T1000 (cell line): Measurements from ENCODE around the gene NUTF2.

Experiments
- DNase-seq: peaks from one replicate; lab custom pipeline; 2025; ENCODE audit warnings: mixed read lengths; lab: John Stamatoyannopoulos, UW

The NUTF2 gene

DNA sequence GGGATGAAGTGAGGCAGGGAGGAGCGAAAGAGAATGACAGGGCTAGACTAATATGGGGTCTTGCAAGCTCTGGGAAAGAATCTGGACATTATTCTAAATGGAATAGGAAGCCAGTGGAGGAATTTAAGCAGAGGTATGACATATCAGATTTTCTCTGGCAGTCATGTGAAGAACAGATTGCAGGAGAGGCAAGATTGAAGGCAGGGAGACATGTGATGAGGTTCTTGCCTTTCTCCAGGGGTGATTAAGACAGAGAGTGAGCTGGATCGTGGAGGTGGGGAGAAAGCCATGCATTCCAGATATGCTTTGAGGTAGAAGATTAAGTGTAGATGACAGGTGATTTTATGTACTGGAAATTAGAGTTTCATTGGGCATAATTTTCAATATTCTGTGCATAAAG is 8.9 kb upstream of the NUTF2 start:
- no peak for DNase-seq

- no peak for DNase-seq
Observed at GRCh38 chr16:67841198-67841815, 5.4 kb upstream of the NUTF2 start.

- DNase-seq, result peak; percentile 83
Observed at GRCh38 chr16:67841816-67842508, 4.8 kb upstream of the NUTF2 start, which contains the start of gene THAP11. Gene THAP11 (plus strand): TSS chr16:67842320. CDS start chr16:67842555, 235 bp downstream.

GRCh38 chr16:67842509-67843342 is 4.0 kb upstream of the NUTF2 start:
- DNase-seq, result no peak

DNA sequence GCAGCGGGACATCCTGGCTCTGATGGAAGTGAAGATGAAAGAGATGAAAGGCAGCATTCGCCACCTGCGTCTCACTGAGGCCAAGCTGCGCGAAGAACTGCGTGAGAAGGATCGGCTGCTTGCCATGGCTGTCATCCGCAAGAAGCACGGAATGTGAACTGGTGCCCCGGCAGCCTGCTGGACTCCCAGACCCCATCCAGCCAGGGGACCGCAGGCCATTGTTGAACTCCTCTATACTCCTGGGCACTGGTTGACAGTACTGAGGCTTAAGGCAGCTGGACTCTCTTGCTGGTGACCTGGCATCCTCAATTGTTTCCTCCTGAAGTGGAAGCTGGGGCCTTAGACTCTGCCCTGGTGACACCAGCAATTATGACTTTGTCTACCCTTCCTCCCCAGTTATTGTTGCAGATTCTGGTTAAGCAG is 3.4 kb upstream of the NUTF2 start:
- DNase-seq, result no peak

- DNase-seq, result no peak
Observed at GRCh38 chr16:67844497-67844896, 2.2 kb upstream of the NUTF2 start.

DNA sequence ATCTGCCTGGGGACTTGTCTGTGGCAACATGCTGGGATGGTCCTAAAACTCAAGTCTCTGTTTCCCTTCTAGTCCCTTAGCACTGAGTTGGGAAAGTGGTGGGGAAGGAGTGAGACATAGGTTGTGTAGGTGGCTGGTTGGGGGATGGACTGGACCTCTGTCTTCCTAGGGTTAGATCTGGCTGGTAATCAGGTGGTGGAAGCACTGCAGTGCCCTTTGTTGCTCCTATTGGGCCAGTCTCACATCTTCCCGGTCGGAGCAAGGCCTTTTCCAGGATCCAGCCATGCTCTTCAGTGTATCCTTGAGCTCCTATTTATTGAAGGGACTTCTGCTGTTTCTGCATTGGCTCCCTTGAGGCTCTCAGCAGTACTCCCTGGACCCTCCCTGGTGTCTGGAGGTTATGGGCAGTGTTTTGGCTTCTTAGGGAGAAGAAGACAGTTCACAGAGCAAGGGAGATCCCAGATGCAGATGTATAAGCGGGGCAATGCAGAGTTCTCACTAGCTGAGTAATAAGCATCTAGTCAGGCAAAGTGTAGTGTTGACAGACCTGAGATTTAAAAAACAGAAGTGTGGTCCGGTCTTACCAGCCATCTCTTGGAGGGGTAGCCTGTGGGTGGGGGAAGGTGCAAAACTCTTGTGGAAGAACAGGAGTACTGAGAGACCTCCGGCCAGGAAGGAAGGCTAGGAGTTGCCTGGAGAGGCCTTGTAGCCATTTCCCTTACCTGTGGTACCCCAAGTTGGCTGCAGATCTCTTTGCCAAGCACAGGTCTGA is 1.3 kb upstream of the NUTF2 start:
- DNase-seq, result no peak

DNA sequence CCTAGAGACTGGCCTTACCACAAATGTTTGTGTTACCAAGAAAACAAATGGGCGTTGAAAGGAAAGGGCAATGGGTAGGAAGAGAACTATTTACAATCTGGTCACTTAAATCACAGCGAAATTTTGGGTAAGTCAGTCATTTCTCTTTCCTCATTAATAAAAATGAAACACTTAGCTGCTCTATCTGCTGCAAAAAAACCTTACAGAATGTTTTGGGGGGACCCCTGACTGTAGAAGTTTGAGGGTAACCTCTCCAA is 742 bp upstream of the NUTF2 start:
- DNase-seq, result no peak

DNA sequence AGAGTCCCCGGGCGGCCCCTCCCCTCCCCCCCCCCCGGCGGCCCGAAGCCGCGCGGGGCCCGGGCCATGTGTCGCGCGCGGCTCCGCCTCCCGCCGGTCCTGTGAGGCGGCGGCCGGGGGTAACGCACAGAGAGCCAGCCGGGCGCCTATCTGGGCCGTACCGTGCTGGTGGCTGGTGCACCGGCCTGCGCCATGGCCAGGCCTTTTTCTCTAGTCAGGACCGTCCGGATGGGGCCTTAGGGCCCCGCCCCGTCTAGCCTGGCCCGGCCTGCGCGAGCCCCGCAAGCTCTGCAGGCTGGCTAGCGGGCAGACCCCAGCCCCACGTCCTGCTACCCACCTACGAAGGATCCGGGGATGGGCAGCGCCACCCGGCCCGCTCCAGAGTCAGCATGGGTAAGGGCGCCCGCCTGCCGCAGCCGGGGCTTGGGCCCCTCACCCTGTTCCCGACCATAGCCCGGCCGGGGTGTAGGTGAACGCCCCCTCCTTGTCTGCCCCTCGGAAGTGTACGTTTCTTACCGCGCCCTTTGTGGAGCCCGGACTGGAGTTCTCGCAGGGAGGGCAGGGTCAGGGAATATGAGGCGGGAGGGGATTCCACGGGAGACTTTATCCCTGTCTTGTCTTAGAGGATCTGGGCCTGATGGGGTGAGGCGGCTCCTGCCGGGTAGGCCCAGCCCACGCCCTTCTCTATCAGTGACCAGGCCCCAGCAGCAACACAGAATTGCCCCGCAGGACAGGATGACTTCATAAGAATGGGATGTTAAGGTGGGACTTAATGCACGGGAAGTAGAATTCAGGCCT is 530 bp downstream of the NUTF2 start, which contains the start of gene CENPT:
CENPT (minus strand) TSS at position 630 of the 798 bp plus-strand sequence. CDS start 13,834 bp downstream, outside the sequence.
- peak; percentile 12 for DNase-seq

GRCh38 chr16:67848118-67848517 is 1.4 kb downstream of the NUTF2 start:
- no peak for DNase-seq

GRCh38 chr16:67853670-67854069 is 6.9 kb downstream of the NUTF2 start:
- no peak for DNase-seq

GRCh38 chr16:67855789-67856188 is 9.1 kb downstream of the NUTF2 start:
- no peak for DNase-seq

- no peak for DNase-seq
Observed at GRCh38 chr16:67856927-67857546, 10.3 kb downstream of the NUTF2 start.

DNA sequence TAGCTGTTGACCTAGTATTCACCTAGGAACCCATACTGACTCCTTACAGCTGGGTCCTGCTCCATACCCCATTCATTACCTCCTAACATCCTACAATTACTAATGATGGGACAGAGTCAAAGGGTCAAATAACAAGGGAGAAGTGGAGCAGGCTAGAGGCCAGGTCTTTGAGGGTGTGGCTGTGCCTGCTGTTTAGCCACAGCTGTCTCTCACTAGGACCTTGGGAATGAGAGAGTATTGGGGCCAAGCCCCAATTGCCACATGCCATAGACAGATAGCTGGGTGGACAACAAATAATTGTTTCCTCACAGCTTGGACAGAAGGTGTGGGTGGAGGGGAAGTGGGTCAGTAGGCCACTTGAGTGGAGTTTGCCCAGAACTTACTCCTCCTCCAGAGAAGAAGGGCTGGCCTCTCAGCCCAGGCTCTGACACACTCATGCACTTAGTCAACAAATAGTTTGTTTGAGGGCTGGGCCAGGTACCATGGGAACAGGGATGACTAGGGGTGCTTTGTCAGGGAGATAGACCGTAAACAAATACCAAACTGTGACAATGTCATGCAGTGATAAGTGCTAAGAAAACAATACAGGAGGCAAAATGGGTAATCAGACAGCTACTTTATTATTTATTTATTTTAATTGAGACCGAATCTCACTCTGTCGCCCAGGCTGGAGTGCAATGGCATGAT is 11.0 kb downstream of the NUTF2 start:
- DNase-seq, result peak; percentile 84

DNA sequence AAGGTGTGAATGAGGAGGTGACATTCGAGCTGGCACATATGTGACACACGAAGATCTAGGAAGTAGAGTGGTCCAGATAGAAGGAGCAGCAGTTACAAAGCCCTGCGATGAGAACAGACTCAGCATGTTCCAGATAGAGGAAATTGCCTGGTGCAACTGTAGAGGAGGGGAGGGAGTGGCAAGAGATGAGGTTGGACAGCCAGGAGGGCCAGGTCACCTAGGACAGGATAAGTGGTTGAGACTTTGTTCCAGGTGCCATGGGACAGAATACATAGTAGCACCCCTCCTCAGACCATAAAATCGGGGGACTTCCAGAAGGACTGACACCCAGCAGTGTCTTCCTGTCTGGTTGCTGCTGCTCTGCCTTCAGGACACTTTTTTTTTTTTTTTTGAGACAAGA is 11.8 kb downstream of the NUTF2 start:
- DNase-seq, result no peak

DNA sequence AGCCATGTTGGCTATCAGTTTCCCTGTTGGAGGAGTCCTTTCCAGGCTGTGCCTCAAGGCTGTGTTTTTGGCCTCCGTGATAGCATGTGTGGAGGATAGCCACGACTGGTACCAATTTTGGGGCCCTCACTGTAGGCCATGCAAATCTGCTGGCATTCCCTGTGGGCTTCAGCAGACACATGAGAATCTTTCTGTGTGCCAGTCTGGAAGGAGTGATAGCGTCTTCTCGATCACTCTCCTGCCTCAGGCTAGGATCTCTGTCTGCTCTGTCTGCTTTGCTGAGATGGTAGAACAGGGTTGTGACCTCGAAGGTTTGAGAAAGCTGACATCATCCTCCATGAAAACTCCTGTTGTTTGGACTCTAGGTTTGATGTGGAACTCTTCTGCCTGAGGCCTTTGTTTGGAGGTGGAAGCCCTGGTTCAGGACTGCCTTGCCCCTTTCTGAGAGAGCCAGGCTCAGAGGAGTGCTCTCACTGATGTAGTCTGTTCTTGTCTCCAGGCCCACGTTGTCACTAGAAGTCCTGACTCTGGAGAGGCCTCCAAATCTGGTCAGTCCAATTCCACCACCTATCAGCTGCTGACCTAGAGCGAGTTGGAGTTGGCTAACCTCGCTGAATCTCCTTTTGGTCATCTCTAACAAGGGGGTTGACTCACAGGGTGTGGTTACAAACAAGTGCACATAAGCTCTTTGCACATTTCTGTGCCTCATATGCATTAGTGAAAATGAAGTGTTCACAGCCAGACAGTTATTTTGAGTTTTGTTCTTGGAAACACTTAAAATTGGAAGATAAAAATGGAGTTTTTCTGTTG is 14.1 kb downstream of the NUTF2 start:
- DNase-seq, result no peak

DNA sequence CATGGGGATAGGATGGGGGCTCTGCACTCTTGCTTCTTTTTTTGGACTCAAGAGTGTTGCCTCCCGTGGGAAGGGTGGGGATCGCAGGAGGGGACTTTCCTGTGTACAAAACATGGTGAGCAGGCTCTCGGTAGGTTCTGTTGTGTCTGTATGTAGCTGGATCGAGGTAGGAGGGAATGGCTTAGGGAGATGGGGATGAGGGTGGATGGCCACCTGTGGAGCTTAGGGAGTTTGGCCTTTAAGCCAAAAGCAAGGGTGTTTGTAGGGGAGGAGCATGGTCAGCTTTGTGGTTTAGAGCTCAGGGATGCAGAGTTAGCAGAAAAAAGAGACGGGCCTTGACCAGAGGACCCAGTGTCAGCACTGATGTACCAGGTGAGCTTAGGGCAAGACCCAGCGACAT is 15.1 kb downstream of the NUTF2 start:
- no peak for DNase-seq

DNA sequence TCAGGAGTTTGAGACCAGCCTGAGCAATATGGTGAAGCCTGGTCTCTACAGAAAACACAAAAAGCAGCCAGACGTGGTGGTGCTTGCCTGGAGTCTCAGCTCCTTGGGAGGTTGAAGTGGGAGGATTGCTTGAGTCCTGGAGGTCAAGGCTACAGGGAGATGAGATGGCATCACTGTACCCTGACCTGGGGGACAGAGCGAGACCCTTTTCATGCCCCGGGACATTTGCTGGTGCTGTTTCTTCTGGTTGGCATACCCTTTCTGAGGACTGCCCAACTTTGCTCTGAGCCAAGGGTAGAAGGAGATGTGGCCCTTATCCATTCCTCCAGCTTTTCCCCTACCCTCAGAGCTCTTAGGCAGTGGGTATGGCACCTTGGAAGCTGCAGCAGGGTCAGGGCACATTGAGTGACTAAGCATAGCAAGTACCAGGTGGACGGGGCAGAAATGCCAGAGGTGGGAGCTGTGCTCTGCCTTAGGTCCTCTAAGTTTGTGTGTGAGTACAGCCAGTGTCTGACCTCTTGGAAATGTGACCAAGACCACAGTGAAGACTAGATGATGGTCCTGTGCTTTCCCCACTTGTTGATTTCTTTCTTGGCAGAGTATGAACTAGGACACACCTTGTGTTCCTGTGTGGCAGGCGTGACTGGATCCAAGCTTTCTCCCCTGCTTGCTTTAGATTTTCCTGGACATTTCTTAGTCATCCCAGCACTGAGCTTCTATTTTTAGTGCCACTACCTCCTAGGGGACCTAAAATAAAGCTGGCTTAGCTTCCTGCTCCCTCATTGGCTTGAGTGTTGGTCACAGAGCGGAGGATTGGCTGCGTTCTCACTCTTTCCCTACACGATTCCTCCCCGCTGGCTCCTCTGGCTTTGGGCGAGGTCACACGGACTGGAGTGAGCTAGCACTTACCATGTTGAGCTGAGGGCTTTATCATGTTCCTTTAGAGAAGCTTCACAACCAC is 16.2 kb downstream of the NUTF2 start:
- no peak for DNase-seq
